HepG2 (cell line): ENCODE results near the gene CBX2. TPM values are rescaled to one million over a fixed set of nuclear protein-coding genes. Genes with fewer than 3 reads are reported as not detected.

ENCODE experiments used
- ARNTL ChIP-seq: sonication (generic); formaldehyde crosslinking; IDR thresholded peaks from 2 replicates; pipeline ENCODE4 v1.4.0; 2020; ENCODE audit warnings: mild to moderate bottlenecking, missing genetic modification reagents
- ATRX ChIP-seq: sonication (generic); formaldehyde crosslinking; IDR thresholded peaks from 2 replicates; pipeline ENCODE4 v1.4.0; 2020; ENCODE audit warnings: missing genetic modification reagents, borderline replicate concordance
- ELF4 ChIP-seq: sonication (generic); formaldehyde crosslinking; IDR thresholded peaks from 2 replicates; pipeline ENCODE4 v1.5.0; 2020; ENCODE audit warnings: missing genetic modification reagents, mild to moderate bottlenecking, moderate library complexity, borderline replicate concordance
- GPN1 ChIP-seq: sonication (generic); formaldehyde crosslinking; IDR thresholded peaks from 2 replicates; pipeline ENCODE4 v1.5.1; 2020; ENCODE audit warnings: missing genetic modification reagents, borderline replicate concordance
- RBM22 ChIP-seq: fragments of 200-400 bp; formaldehyde crosslinking; optimal IDR thresholded peaks from 2 replicates; pipeline ENCODE3; 2017; ENCODE audit warnings: mild to moderate bottlenecking, low read length, moderate library complexity
- RXRA ChIP-seq: sonication (generic); formaldehyde crosslinking; IDR thresholded peaks from 2 replicates; pipeline ENCODE4 v1.5.1; 2020; ENCODE audit warnings: missing genetic modification reagents
- SATB2 ChIP-seq: sonication (generic); formaldehyde crosslinking; IDR thresholded peaks from 2 replicates; pipeline ENCODE4 v1.5.0; 2020; ENCODE audit warnings: missing genetic modification reagents
- SRY ChIP-seq: sonication (generic); formaldehyde crosslinking; IDR thresholded peaks from 2 replicates; pipeline ENCODE4 v1.8.0; 2022; ENCODE audit warnings: mild to moderate bottlenecking, missing genetic modification reagents
- TCF12 ChIP-seq, 2 experiments: fragments of 450-650 bp in 1 of 2; sonication (generic) in 1 of 2; formaldehyde crosslinking in 1 of 2; IDR thresholded peaks; 2 replicates each; pipeline versions ENCODE4 v1.6.1 to v1.8.0; 2017 to 2022; ENCODE audit warnings: antibody characterized with exemption in 1 of 2, mild to moderate bottlenecking in 1 of 2, missing genetic modification reagents in 1 of 2, moderate library complexity in 1 of 2
- ZBTB26 ChIP-seq: IDR thresholded peaks from 2 replicates; pipeline ENCODE4 v1.6.1; 2016; ENCODE audit warnings: missing compliant biosample characterization, missing genetic modification reagents, borderline replicate concordance
- ZC3H13 ChIP-seq: sonication (generic); formaldehyde crosslinking; IDR thresholded peaks from 2 replicates; pipeline ENCODE4 v1.8.1; 2023; ENCODE audit warnings: mild to moderate bottlenecking, missing genetic modification reagents, moderate library complexity
- ZNF562 ChIP-seq: sonication (generic); formaldehyde crosslinking; IDR thresholded peaks from 2 replicates; pipeline ENCODE4 v1.8.0; 2022; ENCODE audit warnings: missing genetic modification reagents, borderline replicate concordance
- ZNF878 ChIP-seq: sonication (generic); formaldehyde crosslinking; IDR thresholded peaks from 2 replicates; pipeline ENCODE4 v1.8.1; 2023; ENCODE audit warnings: mild to moderate bottlenecking, missing genetic modification reagents, moderate library complexity
- polyA plus RNA-seq, 8 experiments: library from polyadenylated mRNA; depleted of rRNA in 3 of 8; stranded (reverse) in 7 of 8; unstranded in 1 of 8; fragments of >200 nt; fragmentation: Illumina TruSeq in 4 of 8; extraction: Trizol in 4 of 8; gene quantifications; 2 replicates each; pipeline versions ENCODE4 v1.2.1 to v1.2.3, GENCODE V29; 2011 to 2016; ENCODE audit warnings: low read depth in 4 of 8, missing spikeins in 1 of 8, mixed read lengths in 1 of 8; ENCODE audit not compliant: insufficient read depth in 1 of 8
- total RNA-seq, 5 experiments: library from RNA; depleted of rRNA; stranded (reverse); fragments of >200 nt; fragmentation: Illumina TruSeq; extraction: Trizol; gene quantifications; 2 replicates each; pipeline ENCODE4 v1.2.3, GENCODE V29; 2016; ENCODE audit warnings: low read depth in 1 of 5
- TF ChIP-seq, protein P1 (sequence below): sonication (generic); formaldehyde crosslinking; IDR thresholded peaks from 2 replicates; pipeline ENCODE4 v1.4.0; 2020; ENCODE audit warnings: missing genetic modification reagents
- TF ChIP-seq, protein P2 (sequence below): sonication (generic); formaldehyde crosslinking; IDR thresholded peaks from 2 replicates; pipeline ENCODE4 v1.8.0; 2022; ENCODE audit warnings: missing genetic modification reagents, mild to moderate bottlenecking, moderate library complexity, borderline replicate concordance
- TF ChIP-seq, protein P3 (sequence below): sonication (generic); formaldehyde crosslinking; IDR thresholded peaks from 2 replicates; pipeline ENCODE4 v1.4.0; 2020; ENCODE audit warnings: mild to moderate bottlenecking, missing genetic modification reagents

The CBX2 gene
- total and polyA plus RNA-seq, 2 of the 13 experiments (the other 11 are each of a cell fraction or from before 2014, with no cell fraction given), result 14.5 to 31.1 TPM

GRCh38 chr17:79812353-79813258 lies 34.7 kb downstream of the CBX2 start (continued):
- no peak for TF ChIP-seq ZNF878 (CRISPR knock-in tag)
- no peak for TF ChIP-seq GPN1 (CRISPR knock-in tag)
- TF ChIP-seq RXRA, result no peak
- TF ChIP-seq RBM22, result no peak
- TF ChIP-seq, protein P1, sequence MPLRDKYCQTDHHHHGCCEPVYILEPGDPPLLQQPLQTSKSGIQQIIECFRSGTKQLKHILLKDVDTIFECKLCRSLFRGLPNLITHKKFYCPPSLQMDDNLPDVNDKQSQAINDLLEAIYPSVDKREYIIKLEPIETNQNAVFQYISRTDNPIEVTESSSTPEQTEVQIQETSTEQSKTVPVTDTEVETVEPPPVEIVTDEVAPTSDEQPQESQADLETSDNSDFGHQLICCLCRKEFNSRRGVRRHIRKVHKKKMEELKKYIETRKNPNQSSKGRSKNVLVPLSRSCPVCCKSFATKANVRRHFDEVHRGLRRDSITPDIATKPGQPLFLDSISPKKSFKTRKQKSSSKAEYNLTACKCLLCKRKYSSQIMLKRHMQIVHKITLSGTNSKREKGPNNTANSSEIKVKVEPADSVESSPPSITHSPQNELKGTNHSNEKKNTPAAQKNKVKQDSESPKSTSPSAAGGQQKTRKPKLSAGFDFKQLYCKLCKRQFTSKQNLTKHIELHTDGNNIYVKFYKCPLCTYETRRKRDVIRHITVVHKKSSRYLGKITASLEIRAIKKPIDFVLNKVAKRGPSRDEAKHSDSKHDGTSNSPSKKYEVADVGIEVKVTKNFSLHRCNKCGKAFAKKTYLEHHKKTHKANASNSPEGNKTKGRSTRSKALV, result peak; percentile 90
- no peak for TF ChIP-seq ZC3H13 (CRISPR knock-in tag)
- TF ChIP-seq ELF4, result no peak
- TF ChIP-seq ATRX (CRISPR knock-in tag), result no peak
- no peak for TF ChIP-seq ZNF562
- no peak for TF ChIP-seq SATB2 (CRISPR knock-in tag)
- TF ChIP-seq TCF12 (IDR thresholded peaks at IDR 0.05), result no peak
- no peak for TF ChIP-seq TCF12 (CRISPR knock-in tag; IDR thresholded peaks at IDR 0.05)
- TF ChIP-seq SRY (CRISPR knock-in tag), result no peak
- TF ChIP-seq, protein P2, sequence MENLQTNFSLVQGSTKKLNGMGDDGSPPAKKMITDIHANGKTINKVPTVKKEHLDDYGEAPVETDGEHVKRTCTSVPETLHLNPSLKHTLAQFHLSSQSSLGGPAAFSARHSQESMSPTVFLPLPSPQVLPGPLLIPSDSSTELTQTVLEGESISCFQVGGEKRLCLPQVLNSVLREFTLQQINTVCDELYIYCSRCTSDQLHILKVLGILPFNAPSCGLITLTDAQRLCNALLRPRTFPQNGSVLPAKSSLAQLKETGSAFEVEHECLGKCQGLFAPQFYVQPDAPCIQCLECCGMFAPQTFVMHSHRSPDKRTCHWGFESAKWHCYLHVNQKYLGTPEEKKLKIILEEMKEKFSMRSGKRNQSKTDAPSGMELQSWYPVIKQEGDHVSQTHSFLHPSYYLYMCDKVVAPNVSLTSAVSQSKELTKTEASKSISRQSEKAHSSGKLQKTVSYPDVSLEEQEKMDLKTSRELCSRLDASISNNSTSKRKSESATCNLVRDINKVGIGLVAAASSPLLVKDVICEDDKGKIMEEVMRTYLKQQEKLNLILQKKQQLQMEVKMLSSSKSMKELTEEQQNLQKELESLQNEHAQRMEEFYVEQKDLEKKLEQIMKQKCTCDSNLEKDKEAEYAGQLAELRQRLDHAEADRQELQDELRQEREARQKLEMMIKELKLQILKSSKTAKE (CRISPR knock-in tag), result no peak
- no peak for TF ChIP-seq ARNTL (CRISPR knock-in tag)
- TF ChIP-seq, protein P3, sequence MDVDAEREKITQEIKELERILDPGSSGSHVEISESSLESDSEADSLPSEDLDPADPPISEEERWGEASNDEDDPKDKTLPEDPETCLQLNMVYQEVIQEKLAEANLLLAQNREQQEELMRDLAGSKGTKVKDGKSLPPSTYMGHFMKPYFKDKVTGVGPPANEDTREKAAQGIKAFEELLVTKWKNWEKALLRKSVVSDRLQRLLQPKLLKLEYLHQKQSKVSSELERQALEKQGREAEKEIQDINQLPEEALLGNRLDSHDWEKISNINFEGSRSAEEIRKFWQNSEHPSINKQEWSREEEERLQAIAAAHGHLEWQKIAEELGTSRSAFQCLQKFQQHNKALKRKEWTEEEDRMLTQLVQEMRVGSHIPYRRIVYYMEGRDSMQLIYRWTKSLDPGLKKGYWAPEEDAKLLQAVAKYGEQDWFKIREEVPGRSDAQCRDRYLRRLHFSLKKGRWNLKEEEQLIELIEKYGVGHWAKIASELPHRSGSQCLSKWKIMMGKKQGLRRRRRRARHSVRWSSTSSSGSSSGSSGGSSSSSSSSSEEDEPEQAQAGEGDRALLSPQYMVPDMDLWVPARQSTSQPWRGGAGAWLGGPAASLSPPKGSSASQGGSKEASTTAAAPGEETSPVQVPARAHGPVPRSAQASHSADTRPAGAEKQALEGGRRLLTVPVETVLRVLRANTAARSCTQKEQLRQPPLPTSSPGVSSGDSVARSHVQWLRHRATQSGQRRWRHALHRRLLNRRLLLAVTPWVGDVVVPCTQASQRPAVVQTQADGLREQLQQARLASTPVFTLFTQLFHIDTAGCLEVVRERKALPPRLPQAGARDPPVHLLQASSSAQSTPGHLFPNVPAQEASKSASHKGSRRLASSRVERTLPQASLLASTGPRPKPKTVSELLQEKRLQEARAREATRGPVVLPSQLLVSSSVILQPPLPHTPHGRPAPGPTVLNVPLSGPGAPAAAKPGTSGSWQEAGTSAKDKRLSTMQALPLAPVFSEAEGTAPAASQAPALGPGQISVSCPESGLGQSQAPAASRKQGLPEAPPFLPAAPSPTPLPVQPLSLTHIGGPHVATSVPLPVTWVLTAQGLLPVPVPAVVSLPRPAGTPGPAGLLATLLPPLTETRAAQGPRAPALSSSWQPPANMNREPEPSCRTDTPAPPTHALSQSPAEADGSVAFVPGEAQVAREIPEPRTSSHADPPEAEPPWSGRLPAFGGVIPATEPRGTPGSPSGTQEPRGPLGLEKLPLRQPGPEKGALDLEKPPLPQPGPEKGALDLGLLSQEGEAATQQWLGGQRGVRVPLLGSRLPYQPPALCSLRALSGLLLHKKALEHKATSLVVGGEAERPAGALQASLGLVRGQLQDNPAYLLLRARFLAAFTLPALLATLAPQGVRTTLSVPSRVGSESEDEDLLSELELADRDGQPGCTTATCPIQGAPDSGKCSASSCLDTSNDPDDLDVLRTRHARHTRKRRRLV, result no peak
- no peak for TF ChIP-seq ZBTB26 (CRISPR knock-in tag)
